GM19463 (cell line): ENCODE results near the gene IGF1R.

Source experiments
- ATAC-seq: cut with Tn5 transposase; IDR thresholded peaks from one replicate; pipeline ENCODE4 v1.9.1; 2021; ENCODE audit warnings: mild to moderate bottlenecking, moderate library complexity; ENCODE audit not compliant: unreplicated experiment

Gene IGF1R

DNA sequence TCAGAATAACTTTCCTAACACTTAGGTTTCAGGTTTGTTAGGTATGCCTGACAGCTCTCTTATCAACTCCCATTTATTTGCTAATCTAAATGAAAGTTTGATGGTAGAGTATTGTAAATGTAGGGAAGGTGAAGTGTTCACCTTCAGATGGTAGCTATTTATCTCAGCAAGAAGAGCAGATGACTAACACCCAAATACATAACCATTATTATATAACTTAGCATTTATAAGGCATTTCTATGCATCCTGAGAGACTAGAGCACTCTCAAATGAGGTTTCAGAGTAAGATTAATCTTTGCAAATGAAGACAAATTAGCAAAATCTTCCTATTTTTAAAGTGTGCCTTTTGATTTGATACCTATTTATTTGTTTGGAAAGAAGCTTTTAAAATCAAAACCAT is 143.8 kb downstream of the IGF1R start:
- no peak for ATAC-seq

DNA sequence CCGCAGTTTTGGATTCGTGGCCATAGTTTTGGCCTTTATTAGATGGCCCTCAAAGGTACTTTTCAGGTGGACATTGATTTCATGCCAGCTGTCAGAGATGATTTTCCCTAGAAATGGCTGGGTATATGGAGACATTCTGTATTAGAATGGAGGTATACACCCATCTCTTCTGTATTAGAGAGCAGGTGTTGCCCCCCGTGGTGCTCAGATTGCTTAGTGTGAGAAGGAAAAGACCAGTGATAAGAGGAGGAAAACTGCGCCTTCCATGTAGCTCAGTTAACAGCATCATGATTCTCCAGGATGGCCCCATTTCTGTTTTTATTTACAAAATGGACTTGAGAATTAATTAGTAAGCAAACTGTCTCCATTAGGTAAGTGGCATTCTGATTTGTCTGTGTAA is 145.9 kb downstream of the IGF1R start:
- no peak for ATAC-seq

DNA sequence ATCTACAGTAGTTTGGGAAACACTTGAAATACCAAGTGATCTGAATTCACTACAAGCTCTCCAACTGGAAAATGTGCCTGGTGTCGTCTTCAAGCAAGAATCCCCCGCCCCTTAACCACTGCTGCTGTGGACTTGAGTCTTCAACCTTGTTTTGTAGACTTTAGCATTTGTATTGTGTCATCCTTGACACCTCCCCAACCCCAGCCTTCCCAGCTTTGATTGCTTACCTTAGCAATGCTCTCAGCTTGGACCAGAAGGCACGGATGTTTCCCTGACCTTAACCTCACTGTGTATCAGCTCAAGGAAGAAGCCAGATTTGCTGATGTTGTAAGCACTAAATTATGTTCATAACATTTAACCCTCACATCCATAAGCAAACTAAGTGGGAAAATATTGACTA is 146.4 kb downstream of the IGF1R start:
- no peak for ATAC-seq

DNA sequence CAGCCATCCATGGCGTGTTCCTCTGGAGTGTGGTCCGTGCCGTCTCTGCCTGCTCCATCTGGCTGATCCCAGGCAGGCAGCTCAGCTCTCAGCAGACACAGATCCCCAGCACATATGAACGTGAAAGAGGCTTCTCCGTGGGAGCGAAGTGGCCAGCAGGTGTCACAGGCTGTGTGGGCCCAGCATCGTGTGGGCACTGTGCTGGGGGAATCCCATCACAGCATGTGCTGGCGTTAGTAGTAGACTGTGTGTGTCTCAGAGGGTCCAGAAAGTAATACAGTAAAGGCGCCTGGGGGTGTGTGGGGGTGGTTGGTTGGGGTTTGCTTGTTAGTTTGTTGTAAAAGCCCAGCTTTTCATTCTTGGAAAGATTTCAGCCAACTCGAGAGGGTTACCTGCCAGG is 147.6 kb downstream of the IGF1R start:
- ATAC-seq: no peak

DNA sequence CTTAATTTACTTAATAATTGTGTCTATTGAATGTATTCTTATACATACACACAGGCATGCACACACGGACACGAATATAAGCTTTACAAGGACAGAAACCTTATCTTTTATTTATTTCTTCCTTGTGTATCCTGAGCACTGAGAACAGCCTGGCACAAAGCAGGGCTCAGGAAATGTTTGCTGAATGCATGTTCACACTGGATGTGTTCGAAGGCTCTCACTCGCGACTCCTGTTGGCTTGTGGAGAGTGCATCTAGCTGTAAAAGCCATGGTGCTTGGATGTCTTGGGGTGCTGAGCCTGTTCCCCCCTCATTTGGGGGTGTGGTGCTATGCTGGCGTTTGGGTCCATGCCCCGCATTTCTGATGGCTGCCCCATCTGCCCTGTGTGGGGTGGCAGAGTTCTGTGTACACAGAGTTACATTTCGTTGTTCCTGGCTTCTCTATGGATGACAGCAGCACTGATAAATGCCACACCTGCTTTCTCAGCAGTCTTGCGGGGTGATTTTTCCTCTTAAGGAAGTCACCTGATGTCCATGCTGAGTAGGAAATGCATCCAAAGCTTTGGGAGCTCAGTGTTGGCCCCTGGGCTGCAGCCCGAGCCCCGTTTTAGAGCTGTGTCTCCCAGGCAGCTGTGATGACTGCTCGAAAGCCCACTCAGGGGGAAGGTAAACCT is 148.5 kb downstream of the IGF1R start:
- no peak for ATAC-seq

DNA sequence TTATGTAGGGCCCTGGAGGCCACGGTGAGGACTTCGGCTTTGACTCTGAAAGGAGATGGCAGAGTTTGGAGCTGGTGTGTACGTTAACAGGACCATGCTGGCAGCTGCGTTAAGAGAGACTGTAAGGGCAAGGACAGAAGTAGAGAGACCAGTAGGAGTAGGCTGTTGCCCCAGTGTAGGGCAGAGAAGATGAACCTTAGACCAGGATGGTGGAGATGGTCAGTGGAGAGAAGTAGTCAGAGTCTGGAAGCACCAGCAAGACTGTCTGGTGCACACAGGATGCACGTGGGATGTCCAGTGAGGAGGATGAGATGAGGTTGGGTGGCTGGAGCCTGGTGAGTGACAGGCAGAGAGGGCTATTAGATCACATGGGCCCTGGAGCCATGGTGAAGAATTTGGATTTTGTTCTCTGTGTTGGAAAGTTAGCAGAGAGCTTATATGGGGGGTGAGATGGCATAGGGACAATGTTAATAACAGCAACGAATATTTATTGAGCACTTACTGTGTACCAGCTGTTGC is 150.1 kb downstream of the IGF1R start:
- ATAC-seq: no peak

DNA sequence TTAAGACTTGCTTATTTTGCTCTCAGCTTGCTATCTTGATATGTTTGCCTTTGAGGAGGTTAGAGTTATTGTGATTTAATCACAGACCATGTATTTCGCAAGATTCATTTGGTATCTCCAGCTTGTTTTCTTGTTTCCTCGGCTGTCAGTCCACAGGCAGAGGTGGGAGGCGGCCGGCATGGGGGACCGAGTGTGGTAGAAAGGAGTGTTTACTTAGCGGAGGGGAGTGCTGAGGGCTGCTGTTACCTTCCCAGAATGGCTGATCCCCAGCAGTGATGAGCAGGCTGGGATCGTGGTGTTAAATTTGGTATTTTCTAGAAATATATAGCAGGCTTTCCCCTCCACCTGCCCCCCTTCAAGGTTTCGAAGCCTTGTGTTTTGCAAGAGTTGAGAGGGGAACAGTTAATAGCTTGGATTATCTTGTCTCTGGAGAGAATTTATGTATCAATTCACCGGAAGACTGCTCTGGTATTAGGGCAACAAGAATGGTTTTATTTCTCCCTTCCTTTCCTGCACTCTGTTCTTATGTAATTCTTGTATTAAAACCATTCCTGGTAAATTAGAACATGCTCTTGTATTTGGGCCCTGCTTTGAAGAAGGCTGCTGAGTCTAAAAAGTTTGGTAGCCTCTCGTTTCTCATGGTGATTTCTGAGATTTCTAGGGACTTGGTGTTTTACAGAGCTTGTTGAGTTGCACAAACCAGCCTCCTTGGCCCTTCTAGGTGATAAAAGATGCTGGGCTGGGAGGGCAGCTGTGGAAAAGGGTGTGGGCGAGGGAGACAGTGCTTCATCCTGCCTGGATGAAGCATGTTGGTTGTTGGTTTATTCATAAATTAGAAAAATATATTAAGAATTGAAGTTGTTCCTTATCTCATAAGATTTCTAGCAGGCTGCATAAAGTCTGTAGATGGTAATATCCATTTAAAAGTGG is 151.4 kb downstream of the IGF1R start:
- ATAC-seq: no peak

DNA sequence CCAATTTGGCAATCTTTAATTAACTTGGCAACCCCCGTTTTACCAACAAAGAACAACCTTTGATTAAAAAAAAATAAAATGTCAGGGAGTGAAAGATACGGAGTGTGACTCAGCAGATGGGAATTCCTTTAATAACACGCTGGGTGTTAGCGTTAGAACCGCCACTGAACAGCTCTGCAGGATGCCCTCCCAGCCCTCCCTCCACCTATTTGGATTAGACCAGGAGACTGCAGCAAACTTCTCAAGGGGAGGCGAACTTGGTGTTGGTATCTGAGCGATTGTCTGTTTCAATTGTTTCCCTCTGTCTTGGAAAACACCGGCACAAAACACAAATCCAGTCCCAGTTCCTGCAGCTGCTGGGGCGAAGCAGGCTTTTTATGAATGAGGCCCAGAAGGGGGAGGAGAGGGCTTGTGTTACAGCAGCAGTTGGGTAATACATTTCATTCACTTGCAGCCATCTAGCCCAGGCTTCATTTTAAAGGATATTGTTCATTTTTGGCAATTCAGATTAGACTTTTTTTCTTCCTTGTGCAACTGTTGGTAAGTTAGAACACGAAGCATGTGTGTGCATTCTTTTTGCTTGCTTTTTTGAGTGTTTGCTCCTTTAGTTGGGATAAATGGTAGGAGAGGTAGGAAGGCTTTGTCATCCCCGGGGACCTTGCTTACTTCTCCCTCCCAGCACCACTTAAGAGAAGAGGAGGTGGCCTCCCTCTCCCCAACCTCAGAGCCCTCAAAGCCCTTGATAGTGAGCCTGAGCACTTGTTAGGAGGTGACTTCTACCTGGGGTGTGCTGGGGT is 152.3 kb downstream of the IGF1R start:
- ATAC-seq: no peak

DNA sequence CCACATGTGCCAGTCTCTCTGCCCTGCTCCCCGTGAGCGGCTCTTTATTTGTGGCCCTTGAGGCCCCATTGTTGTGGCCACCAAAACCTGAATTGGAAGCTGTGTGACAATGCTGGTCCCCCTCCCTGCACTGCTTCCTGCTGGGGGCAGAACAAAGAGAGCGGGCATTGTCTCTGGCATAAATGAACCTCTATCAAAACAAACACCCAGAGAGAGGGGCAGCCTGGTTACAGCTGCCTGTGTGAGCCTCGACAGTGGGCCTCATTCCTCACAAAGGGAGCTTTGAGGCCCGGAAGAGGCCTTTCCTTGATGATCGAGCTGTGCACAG is 152.9 kb downstream of the IGF1R start:
- ATAC-seq: no peak

DNA sequence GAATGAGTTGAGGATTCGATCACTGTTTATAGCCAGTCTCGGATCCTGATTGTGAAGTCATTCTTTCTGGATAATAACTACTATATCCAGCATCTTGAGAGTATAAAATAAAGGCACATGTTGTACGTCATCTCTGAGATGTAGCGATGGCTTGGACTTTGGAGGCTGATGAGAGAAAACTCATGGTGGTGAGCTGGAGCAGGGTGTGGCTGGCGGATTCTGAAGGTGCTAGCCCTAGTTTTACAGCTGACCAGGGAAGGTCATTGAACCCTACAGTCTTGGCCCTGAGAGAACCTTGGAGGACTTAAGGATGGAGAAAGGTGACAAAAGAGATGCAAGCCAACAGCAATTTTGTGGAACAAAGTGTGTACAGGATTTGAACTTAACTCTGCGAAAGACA is 153.8 kb downstream of the IGF1R start:
- ATAC-seq: no peak

DNA sequence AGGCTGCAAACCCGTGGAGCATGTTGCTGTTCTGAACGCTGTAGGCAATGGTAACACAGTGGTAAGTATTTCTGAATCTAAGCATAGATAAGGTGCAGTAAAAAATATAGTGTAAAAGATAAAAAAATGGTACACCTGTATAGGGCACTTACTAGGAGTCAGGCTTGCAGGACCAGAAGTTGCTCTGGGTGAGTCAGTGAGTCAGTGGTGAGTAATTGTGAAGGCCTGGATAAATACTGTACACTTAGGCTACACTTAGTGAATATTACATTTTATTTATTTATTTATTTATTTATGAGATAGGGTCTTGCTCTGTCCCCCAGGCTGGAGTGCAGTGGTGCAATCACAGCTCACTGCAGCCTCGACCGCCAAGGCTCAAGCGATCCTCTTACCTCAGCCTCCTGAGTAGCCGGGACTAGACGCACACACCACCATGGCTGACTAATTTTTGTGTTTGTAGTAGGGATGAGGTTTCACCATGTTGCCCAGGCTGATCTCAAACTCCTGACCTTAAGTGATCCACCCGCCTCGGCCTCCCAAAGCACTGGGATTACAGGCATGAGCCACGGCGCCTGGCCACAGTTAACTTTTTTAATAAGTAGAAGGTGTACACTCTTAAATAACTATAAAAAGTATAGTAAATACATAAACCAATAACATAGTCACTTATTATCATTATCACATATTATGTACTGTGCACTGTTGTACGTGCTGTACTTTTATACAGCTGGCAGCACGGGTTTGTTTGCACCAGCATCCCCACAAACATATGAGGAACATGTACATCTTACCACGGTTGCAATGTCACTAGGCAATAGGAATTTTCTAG is 155.1 kb downstream of the IGF1R start:
- ATAC-seq: no peak

DNA sequence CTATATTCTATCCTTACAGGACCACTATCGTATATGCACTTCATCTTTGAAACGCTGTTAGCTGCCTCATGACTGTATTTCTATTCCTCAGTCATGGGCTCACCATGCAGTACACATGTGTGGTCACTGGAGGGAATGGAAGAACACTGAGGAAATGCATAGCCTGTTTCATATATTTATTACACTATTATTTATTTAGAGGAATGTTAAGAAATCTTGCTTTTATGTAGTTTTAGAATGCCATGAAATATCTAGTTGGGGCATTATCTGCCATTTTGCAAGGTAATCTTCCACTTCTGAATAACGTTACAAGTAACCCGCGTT is 155.7 kb downstream of the IGF1R start:
- ATAC-seq: no peak

DNA sequence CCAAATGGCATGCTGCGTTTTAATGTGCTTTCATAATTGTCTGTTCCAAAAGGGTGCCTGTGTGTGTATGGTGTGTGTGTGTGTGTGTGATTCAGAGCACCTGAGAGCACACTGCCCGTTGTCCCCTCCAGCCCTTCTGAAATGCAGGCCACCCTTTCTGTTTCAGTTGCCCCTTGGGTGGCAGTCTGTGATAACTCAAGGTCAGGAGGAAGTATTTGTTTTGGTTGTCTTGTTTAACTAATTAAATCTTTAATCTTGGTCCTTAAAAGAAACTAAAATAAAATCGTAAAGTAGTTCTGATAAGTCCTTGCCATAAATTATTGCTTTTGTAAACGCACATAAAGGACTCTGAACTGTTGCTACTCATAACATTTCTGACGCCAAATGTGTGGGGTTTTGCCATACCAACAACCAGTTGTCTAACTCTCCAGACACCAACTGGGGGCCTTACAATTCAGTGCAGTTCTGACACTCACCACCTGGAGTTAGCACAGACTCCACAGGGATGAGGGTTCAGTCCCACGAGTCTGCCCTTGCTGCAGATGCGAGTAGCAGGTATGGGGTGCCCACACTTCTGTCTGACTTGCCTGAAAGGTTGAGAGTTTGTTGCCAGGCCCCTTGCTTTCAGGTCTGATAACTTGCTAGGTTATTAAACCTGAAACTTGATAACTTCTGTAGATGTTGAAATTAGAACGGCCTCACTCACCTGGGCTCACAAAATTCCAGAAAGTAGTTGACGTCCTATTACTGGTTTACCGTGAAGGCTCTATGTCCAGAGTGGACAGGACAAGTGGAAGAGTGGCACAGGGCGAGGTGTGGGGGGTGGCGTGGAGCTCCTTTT is 157.3 kb downstream of the IGF1R start:
- ATAC-seq: no peak

DNA sequence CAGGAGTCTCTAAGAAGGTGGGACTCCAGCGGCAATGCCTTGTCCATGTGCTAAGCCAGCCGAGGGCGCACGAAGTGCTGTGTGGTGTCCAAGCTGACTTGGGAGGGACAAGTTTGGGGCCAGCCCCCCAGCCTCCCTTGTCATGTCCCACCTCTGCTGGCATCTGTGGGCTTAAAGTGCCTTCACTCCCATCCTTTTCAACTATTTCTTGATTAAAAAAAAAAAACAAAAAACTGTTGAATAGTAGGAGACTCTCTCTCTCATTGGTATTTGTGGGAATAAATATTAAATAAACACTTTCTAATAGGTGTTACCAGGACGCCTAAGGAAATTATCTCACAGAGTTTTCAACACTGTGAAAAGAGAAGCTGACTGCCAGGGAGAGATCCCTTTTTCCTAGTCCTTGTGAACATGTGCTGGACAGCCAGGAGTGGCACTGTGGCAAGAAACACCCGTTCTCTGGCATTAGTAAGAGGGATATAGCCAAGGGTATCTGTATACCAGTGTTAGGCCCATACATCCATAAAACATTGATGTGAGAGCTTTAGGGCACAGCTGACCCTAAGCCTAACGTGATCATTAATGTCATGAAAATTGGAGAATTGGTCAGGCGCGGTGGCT is 158.0 kb downstream of the IGF1R start:
- no peak for ATAC-seq

DNA sequence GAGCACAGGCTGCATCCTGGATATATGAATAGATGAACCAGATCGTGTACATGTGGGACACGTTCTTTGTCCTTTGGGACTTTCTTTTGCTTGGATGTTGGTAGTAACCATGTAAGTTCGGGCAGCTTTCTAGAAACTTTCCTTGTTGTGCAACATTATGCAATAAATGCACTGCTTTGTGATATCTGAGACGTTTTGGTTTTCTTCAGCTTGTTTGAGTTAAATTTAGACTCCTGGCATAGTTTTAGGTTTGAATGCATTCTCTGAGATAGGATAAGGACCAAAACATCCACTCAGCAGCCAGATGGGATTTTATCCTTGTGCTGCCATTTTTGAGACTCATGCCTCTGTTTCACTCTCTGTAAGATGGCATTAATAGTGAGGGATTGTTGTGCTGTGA is 158.9 kb downstream of the IGF1R start:
- no peak for ATAC-seq

DNA sequence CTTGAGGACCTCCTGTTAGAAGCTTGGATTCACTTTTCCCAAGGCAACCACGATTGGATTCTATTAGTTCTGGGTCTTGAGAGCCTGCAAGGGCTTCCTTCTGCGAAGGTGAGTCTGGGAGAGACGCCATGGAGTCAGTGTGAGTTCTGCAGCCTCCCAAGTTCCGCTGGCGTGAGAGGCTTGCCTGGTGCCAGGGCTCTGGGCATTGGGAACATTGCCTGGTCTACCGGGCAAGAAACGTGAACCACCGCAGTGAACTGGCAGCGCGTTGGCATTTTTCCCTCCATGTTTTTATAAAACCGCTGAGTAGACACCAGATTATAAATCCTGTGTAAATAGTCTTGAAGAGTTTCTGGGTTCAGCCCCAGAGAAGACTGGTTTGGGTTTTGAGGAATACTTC is 160.9 kb downstream of the IGF1R start:
- no peak for ATAC-seq

DNA sequence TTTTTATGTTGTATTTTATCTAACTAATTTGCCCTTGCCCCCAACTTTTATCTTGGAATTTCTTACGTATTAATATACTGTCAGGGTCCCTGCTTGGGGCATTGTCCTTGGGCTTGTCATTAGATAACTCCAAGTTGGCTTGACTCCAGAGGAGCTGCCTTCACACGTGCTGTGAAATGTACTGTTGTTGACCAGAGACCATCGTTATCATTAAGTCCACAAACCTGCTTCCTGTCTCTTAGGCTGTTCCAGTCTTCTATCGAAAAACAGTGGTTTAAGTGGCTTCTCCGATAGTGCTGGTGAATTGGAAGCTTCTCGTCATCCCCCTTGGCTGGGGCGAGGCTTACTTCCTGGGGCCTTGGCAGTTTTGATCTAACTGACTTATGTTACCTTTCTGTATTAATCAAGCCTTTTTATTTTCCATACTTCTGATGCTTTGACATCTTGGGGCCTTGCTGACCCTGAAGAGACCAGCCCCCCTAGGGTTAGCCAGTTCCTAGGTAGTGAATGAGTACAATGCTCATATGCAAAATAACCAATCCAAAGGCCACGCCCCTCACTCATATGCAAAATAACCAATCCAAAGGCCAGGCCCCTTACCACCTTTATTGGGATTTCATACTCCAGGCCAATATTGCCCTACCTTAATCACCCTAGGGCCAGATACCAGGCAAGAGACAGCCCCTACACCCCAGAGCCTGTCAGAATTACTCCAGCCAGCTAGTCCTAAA is 164.5 kb downstream of the IGF1R start:
- ATAC-seq: no peak

DNA sequence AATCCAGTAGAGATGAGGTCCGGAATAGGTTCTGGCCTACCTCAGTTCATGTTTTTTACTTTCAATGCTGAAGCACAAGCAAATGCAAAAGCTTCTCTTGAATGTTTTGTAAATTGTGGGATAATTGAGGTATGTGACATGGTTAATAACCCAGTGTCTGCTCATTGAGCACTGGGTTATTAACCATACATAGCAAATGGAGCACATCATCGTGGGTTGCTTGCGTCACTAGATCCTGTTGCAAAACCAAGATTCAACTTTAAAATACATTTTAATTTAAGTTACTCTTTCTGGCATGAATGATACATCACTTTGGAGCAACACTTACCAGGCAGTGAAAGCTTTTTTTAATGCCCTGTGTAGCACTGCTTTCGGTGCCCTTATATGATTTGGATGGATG is 165.6 kb downstream of the IGF1R start:
- ATAC-seq: no peak

DNA sequence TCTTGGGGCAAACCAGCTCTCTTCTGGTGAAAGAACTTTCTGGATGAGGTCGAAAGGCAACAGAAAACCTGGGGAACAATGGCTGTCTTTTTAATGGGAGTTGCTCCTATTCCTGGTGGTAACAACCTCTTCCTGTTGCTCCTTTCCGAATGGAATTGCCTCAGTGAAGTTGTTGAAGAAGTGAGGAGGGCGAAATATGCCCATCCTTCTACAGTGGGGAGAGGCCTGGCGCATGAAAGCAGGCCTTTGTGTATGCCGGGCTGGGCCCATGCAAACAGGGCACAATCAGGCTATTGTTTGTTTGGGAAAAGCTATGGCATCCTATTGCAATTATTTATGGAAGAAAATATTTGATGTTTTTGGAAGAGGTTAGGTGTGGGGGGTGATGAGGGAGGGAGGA is 166.9 kb downstream of the IGF1R start:
- ATAC-seq: no peak
